GM19025 (cell line): ENCODE measurements around the gene CREB5.

ENCODE experiments used
- ATAC-seq: cut with Tn5 transposase; IDR thresholded peaks from one replicate; pipeline ENCODE4 v1.9.1; 2021; ENCODE audit warnings: mild to moderate bottlenecking, low read depth, moderate library complexity; ENCODE audit not compliant: unreplicated experiment

CREB5 gene

DNA sequence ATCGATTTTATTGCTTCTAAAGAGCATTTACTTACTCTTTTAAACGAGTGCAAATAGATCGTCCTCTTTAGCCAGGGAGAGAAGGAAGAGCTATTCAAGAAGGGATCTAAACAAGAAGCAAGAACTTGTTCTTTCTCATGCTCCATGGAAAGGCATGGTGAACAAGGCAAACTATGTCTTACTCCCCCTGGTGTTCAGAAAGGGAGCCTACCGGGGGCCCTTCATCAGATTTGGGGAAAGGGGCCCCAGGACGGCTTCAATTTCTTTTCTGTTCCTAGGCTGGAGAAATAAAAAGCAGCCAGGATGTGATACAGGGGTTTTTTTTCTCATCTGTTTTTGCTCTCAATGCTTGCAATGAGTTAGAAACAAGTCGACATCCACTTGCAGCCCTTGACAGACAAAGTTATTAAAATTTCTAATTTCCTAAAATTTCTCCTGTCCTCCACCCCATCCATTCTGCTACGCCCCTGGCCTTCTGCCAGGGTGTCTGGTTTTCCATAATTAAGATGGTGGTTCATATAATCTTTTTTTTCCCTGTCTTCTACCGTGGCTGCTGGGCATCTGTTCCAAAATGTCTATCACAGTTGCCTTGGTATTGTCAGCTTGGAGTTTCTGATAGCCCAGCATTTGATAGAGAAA lies 214.4 kb downstream of the CREB5 start:
- no peak for ATAC-seq

DNA sequence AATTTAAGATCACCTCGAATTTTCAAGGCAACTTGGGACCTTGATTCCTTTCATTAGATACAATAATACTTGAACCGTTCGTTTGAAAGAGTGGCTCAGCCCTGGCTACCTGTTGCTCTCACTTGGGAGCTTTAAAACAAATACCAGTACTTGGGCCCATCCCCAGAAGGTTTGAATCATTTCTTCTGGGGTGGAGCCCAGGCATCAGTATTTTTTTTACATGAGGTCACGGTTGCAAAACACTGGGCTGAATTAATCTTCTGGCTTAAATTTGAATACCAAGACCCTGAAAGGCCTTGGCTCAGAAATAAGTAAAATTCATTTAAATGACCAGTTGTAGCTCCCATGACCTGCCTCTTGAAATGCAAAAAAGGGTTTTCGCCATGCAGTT lies 214.9 kb downstream of the CREB5 start:
- ATAC-seq, result no peak

DNA sequence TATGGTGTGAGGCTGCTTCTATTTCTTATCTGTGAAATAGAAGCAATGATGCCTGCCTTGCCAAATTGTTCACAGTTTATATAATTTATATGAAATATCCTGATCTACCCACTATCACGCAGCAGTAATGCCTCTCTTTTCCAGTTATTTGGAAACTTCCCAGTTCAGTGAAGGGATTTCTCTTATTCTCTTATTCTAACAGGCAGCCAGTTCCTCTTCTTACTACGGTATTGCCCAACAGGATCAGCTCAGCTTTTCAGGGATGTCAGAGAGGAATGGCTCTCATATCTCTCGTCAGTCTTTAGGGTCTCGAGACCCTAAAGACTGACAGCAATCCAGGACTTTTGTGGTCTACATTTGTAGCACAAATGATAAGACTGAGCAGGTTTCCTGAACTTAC lies 215.6 kb downstream of the CREB5 start:
- ATAC-seq, result no peak

DNA sequence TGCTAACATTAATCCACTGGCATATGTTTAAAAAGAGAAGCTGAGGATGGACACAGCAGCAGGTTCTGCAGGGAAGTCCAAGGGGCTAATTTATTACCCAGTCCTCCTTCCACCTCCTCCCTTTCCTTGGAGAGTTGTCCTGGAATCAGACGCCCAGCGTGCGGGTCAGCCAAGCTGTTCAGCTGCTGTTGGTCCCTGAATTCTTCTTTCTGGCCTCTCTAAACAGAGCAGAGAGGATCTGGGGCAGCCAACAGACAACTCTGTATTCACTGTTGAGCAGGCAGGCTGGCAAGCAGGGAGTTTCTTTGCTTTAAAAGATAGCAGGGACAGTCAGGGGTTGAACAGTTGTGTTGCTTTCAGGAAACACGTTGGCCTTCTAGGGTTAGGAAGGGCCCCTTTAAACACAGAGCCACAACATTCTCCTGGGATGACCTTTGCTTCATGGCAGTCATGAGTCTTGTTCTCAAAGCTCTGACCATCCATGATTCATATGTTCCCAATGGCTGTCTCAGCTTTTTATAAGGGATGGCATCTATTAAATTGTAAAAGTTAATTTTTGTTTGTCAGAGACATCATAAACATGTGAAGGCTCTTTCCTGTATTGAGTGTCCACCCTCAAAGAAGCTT lies 217.0 kb downstream of the CREB5 start:
- no peak for ATAC-seq

DNA sequence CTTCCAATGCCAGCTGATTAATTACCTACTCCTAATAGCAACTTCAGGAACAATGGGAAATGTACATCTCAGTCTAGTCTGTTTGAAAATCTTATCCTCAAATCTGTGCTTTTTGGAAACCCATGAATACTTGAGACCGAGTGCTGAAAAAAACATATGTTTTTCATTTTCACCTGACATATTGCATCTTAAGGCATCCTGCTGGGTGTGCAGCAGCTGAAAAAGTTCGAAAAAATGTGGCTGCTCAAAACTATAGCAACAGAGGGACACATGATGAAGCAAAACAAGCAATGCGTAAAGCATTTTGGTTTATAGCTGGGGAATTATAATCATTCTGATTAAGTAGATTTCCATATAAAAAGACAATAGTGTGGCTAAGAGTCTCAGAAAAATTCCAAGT lies 218.0 kb downstream of the CREB5 start:
- no peak for ATAC-seq

DNA sequence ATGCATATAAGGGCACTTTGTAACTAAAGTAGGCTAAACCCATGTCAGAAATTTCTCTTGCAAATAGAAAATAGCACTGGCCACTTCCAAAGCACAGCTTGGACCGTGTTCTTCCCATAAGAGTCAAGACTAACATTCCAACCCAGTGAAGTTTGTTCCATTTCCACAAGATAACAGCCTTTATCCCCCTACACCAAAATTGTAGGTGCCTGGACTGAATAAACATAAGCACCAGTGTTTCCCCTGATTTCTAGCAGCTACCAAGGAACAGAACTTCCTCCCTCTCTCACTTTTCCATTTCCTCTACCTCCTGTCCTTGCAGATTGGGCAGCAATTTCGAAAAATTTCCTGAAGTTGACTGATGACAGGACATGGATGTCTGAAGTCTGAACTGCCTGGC lies 219.7 kb downstream of the CREB5 start:
- ATAC-seq, result no peak

DNA sequence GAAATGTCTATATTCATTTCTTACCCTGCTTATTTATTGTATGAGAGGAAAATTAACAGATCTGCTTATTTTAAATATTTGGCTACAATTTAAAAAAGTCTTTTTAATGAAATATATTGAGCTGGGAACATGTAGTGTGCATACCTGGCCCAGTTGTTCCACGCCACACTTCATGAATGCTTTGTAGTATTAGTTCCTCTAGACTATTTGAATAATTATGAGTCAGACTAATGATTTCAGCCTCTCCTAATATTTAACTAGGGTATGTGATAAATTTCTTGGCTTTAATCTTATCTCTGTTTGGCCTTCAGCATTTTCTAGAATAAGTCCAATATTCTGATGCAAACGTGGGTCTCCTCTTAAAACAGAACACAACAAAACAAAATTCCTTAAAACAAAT lies 226.6 kb downstream of the CREB5 start:
- ATAC-seq, result no peak

DNA sequence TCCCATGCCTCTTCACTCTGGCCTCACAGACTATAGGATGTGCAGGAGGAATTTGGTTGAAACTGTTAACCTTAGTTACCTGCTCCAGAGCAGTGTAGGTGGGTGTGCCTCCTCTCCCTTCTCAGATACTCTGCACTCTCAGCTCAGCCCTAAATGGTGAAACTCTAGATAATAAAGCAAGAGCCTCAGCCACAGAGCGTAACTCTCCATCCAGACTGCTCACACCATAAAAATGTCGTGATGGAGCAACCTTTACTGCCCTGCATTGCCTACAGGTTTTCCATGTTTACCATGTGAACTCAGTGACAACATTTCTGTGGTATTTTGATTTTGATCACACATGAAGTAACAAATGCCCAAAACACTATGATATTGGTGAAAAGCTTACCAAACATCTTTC lies 227.7 kb downstream of the CREB5 start:
- no peak for ATAC-seq

DNA sequence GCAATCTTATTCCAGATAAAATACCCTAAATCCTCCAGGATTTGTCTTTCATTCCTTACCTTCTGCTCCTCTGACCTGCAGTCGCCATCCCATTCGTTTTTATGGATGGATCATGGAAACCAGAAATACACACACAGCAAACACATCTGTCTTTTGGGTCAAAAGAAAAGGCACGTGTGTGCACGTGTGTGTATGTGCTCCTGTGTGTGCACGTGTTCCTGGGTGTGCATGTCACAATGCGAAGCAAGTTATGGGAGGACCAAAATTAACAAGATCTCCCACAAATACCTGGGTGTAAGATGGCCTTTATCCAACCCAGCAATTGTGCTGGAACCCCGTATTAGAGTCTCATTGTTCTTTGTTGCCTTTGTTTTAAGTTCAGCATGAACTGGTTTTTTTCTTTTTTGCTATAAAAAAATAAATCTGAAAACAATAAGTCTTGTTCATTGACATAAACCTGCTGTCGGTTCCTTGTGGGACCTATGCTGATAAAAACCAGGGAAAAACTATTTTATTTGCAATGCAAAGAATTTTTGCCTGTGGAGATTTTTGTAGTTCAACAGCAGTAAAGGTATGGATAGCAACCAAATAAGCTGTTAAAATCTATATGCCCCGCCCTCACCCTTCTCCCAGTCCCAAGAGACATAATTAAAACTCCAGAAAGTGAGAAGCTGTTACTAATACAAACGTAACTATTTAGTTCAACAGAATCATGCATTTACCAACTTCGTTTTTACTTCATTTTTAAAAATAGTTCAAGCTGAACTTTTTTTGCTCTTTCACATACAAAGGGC lies 229.6 kb downstream of the CREB5 start:
- no peak for ATAC-seq

DNA sequence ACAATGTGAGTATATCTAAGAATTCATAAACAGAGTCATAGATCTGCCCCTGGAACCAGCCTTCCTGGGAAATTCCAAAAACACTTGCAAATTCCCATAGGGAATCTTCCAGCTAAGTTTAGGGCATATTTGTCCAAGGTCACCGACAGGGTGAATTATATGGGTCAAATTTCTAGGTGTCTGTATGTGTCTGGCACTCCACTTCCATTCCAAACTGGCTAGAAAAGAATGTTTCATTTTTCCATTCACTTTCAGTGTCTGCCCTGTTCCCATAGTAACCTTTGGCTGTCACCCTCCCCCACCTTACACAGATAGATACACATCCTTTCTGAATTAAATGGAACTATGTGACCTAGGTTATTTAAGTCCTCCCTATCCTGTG lies 230.9 kb downstream of the CREB5 start:
- no peak for ATAC-seq

DNA sequence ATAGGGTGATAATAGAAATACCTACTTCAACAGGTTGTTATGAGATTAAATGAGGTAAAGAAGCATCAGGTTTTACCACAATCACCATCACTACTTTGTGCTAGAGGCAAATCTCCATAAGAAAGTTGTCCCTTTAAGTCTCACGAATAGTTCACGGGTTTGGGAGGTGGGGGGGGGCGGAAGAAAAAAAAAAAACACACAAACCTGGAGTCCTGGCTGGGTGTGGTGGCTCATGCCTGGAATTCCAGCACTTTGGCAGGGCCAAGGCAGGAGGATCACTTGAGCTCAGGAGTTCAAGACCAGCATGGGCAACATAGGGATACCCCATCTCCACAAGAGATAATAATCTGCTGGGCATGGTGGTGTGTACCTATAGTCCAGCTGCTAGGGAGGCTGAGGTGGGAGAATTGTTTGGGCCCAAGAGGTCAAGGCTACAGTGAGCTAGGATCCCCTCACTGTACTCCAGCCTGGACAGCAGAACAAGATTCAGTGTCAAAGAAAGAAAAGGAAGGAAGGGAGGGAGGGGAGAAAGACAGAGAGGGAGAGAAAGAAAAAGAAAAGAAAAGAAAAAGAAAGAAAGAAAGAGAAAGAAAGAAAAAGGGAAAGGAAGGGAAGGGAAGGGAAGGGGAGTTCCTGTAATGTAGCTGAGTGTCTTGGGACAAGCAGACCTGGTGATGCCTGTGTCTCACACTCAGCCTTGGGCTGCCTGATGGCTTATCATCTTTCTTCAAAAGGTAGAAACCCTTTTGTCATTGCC lies 231.4 kb downstream of the CREB5 start:
- ATAC-seq, result no peak

DNA sequence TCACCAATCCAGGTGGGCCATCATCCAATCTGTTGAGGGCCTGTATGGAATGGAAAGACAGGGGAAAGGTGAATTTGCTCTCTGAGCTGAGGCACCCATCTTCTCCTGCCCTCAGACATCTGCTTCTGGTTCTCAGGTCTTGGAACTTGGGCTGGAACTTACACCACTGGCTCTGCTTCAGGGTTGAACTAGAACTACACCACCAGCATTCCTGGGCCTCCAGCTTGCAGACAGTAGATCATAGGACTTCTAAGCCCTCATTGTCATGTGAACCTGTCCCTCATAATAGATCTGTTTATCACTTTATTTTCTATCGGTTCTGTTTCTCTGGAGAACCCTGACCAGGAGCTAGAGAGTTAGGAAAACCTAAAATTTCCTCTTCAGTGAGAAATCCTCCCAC lies 233.5 kb downstream of the CREB5 start:
- ATAC-seq, result no peak

DNA sequence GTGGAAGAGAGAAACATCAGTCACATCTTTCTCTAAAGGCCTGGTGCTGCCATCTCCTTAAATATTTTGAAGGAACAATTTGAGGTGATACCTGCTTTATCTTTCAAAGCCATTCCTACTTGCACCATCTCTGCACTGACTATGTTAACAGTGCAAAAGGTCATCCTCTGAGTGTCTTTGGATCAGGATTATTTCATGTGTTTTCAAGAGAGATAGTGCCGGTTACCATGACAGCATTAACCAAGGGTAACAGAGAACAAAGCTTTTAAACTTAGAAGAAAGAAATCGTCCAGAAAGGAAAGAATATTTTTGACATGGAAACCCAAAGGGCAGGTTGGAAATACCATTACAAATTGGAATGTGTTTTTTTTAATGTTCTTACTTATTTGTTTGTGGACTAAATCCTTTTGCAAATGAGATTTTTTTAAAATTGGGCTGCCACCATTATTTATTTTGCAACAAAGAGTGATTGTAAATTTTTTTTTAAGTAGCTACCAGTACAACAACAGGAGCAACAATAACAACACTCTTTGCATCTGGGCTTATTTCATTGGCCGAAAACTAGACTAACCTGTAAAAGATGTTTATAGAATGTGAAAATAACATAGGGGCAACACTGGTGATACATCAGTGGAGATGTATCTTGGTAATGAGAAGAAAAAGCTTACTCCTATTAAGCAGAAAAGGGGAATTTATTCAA lies 234.2 kb downstream of the CREB5 start:
- ATAC-seq, result no peak

DNA sequence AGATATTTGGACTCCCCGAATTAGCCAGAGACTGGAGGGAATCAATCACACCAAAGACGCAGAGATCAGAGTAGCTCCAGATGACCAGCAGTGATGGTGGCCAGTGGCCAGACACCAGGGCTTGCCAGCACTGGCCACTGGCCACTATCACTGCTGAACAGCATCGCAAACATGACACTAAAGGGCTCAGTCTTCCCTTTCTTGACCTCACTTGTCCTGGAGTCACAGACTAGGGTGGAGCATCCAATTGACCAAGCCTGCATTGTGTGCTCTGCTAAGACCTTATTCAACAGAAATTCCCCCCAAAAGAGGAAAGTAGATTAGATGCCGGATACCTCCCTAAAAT lies 234.7 kb downstream of the CREB5 start:
- ATAC-seq, result no peak

DNA sequence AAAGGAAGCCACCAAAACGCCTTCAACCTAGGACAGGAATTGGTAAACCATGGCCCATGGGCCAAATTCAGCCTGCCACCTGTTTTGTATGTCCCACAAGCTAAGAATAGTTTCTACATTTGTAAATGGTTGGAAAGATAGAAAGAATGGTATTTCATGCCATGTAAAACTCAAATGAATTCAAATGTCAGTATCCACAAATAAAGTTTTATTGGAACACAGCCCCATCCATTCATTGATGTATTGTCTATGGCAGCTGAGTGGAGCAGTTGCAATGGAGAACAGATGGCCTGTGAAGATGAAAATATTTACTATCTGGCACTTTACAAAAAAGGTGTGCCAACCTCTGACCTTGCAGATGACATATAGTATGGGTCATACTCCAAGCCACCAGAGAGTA lies 236.9 kb downstream of the CREB5 start:
- no peak for ATAC-seq

DNA sequence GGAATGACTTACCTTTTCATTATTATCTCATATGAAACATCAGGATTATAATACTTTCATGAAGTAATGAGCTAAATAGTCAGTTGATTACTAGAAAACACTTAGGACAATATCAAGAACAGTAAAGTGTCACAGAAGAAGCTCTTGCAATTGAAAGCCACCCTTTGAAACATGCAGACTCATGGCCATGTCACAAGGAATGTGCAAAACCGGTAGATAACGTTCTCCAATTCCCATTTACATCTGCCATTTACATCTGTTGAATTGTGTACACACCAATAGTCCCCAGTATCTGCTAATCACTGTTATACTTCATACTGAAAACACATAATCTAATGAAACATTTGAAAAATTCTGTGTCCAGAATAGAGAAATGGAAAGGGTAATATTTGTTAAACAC lies 237.5 kb downstream of the CREB5 start:
- no peak for ATAC-seq

DNA sequence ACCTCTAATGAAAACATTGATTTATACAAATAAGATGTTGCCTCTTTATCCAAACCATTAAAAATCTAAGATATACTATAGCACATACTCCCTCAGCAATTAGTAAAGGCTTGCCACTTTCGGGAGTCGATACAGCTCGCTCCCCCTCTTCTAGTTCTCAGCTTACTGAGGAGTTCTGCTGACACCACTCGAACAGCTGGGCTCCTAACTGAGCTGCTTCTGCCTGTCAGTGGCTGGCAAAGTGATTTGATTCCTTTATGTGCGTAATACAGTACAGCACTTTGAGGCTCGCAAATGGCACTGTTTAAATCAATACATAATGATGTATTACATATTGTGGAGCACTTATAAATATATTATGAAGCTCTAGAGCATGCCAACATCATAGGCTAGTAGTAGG lies 241.8 kb downstream of the CREB5 start:
- no peak for ATAC-seq

DNA sequence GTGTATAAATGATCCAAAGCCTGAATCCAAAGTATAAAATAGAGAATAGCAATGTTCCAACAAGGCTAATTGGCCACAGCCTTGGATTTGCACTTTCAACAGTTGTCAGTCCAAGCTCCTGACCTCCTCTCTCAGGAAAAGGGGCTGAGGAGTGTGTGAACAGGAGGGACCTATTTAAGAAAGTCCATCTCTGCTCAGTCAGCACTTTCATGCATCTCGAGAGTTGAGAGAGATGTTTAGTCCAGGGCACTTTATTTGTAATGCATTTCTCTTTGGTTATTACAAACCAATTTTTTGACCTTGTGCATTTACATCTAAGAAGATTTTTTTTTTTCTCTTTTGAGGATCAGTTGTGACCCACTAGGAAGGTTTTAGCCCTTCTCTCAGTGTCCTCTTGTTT lies 244.2 kb downstream of the CREB5 start:
- no peak for ATAC-seq

DNA sequence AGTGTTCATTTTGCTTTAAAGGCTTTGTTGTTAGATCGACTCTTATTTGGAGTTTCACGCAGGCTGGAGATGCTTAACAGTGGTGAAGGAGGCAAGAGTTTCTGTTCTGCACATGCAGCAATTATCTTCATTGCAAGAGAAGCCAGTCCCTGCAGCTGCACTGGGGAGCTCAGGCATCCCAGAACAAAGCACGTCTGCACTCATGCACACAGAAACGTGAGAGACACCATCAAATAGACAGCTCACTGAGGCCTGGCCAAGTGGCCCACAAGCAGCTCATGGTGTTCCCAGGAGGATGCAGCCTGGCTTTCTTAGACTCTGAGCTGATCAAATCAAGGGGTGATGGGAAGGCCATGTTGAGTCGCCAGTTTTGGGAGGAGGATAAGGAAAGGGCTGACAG lies 246.1 kb downstream of the CREB5 start:
- no peak for ATAC-seq

DNA sequence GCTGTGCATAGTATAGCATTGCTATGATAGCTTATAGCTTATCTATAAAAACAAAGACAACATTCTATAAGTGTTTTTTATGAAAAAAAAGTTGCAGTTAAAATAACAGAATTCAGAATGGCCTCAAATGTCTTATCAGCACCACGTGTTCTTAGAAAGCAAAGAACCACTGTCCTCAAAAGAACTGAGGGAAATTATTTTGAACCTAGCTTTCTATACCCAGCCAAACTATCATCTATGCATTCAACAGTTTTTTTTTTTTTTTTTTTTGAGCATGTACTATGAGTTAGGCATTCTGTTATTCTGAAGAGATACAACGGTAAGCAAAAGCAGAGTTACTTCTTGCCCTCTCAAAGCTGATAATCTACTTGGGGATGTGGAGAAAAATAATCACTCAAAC lies 247.8 kb downstream of the CREB5 start:
- no peak for ATAC-seq
